ENCODE data around the gene EZH2. TPM values are rescaled to one million over a fixed set of nuclear protein-coding genes. Genes with fewer than 3 reads are reported as not detected.

The EZH2 gene
- total RNA-seq, 2 experiments from 2014 or later: 102 to 103 TPM

DNA sequence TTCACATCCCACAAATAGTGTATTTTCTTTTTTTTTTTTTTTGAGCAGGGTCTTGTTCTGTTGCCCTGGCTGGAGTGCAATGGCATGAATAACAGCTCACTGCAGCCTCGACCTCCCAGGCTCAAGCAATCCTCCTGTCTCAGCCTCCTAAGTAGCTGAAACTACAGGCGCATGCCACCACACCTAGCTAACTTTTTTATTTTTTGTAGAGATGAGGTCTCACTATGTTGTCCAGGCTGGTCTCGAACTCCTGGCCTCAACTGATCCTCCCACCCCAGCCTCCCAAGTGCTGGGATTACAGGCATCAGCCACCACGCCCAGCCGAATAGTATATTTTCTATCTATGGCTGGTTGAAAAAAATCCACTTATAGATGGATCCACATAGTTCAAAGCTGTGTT, 12.5 kb downstream of the EZH2 start:
- DNase-seq: no peak
- Mint-ChIP-seq H3K4me3 (no peak overlapping the region), H3K27me3 (no peaks in the 10 kb centered on the region), H3K27ac (no peak overlapping the region), H3K9me3 (peaks cover 10% of the 10 kb centered on the region), H3K4me1 (ENCODE audit: low read depth) (peaks cover 52% of the 10 kb centered on the region), H3K36me3 (peaks cover 26% of the 10 kb centered on the region)
- ChIA-PET CTCF (no interaction called here), POLR2A (interaction anchor here (0.8 to 1.3 kb wide), 2 partner anchors 12 to 15 kb away, joined by 3 to 5 read pairs; no protein-coding TSS in a partner anchor)
- intact Hi-C loops (cut with micrococcal nuclease): no loop called here

DNA sequence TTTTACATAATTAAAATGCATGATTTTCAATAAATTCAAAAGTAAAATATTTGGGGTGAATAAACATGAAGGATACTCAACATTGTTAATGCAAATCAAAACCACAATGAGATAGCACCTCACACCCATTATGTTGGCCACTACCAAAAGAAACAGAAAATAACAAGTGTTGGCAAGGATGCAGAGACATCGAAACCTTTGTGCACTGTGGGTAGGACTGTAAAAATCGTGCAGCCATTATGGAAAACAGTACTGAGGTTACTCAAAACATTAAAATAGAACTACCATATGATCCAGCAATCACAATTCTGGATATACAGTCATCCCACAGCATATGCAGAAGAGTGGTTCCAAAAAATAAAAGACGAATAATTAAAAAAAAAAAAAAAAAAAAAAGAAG, 13.1 kb downstream of the EZH2 start:
- DNase-seq: no peak
- H3K4me1 Mint-ChIP-seq (ENCODE audit: low read depth): peaks cover 49% of the 10 kb centered on the region
- H3K36me3 Mint-ChIP-seq: peaks cover 26% of the 10 kb centered on the region
- POLR2A ChIA-PET: no interaction called here
- H3K27ac Mint-ChIP-seq: no peak overlapping the region
- intact Hi-C loops (cut with micrococcal nuclease): no loop called here
- CTCF ChIA-PET: no interaction called here
- H3K27me3 Mint-ChIP-seq: no peaks in the 10 kb centered on the region
- peaks cover 10% of the 10 kb centered on the region for H3K9me3 Mint-ChIP-seq
- H3K4me3 Mint-ChIP-seq: no peak overlapping the region

- intact Hi-C loops (cut with micrococcal nuclease): no loop called here
- H3K27ac Mint-ChIP-seq: no peak overlapping the region
- H3K4me1 Mint-ChIP-seq (ENCODE audit: low read depth): peaks cover 60% of the 10 kb centered on the region
- POLR2A ChIA-PET: no interaction called here
- no peak for DNase-seq
- peaks cover 24% of the 10 kb centered on the region for H3K36me3 Mint-ChIP-seq
- H3K4me3 Mint-ChIP-seq: no peak overlapping the region
- H3K9me3 Mint-ChIP-seq: peaks cover 10% of the 10 kb centered on the region
- CTCF ChIA-PET: no interaction called here
- no peaks in the 10 kb centered on the region for H3K27me3 Mint-ChIP-seq
Observed at GRCh38 chr7:148868378-148868674, 15.8 kb downstream of the EZH2 start.

GRCh38 chr7:148867596-148868377, 16.3 kb downstream of the EZH2 start:
- no peak for DNase-seq
- intact Hi-C loops (cut with micrococcal nuclease): no loop called here
- Mint-ChIP-seq H3K27ac (no peak overlapping the region), H3K27me3 (no peaks in the 10 kb centered on the region), H3K4me3 (no peak overlapping the region), H3K36me3 (peaks cover 24% of the 10 kb centered on the region), H3K4me1 (ENCODE audit: low read depth) (peaks cover 60% of the 10 kb centered on the region), H3K9me3 (peaks cover 10% of the 10 kb centered on the region)
- ChIA-PET CTCF (no interaction called here), POLR2A (no interaction called here)

DNA sequence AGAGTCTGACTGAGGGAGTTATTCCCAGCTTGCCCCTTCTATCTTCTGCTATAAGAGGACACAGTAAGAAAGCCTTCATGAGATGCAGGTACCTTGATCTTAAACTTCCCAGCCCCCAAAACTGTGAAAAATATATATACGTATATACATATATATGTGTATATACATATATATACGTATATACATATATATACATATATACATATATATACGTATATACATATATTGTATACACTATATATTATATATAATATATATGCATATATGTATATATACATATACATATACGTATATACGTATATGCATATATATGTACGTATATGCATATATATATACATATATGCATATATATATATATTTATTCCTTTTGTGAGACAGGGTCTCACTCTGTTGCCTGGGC, 17.7 kb downstream of the EZH2 start:
- CTCF ChIA-PET: no interaction called here
- Mint-ChIP-seq H3K4me3 (no peak overlapping the region), H3K27ac (no peak overlapping the region), H3K27me3 (no peaks in the 10 kb centered on the region), H3K9me3 (peaks cover 10% of the 10 kb centered on the region), H3K4me1 (ENCODE audit: low read depth) (peaks cover 59% of the 10 kb centered on the region), H3K36me3 (peaks cover 24% of the 10 kb centered on the region)
- intact Hi-C loops (cut with micrococcal nuclease): no loop called here
- POLR2A ChIA-PET: no interaction called here
- DNase-seq: no peak

DNA sequence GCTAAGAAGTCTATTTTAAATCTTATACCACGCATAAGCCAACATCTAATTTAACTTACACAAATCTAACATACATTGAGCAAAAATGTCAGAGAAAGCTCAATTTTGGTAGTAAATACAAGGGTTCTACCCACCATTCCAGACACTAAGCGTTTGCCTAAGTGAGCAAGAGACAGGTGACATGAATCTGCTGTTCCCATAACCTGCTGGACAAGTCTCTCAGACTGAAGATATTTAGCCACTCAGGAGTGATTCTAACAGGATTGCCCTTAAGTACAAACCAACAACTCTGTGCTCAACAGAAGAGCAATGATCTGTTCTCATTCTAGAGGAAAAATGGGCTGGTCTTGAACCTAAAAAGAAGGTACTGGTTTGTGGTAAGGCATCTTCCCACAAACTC, 18.8 kb downstream of the EZH2 start:
- no peaks in the 10 kb centered on the region for H3K27me3 Mint-ChIP-seq
- H3K4me1 Mint-ChIP-seq (ENCODE audit: low read depth): peaks cover 54% of the 10 kb centered on the region
- no peak overlapping the region for H3K27ac Mint-ChIP-seq
- peaks cover 10% of the 10 kb centered on the region for H3K9me3 Mint-ChIP-seq
- no peak overlapping the region for H3K4me3 Mint-ChIP-seq
- H3K36me3 Mint-ChIP-seq: peaks cover 21% of the 10 kb centered on the region
- CTCF ChIA-PET: interaction anchor here (1.0 kb wide), 1 partner anchor 9 kb away, joined by 3 read pairs; no protein-coding TSS in a partner anchor
- POLR2A ChIA-PET: no interaction called here
- intact Hi-C loops (cut with micrococcal nuclease): no loop called here
- DNase-seq: no peak

DNA sequence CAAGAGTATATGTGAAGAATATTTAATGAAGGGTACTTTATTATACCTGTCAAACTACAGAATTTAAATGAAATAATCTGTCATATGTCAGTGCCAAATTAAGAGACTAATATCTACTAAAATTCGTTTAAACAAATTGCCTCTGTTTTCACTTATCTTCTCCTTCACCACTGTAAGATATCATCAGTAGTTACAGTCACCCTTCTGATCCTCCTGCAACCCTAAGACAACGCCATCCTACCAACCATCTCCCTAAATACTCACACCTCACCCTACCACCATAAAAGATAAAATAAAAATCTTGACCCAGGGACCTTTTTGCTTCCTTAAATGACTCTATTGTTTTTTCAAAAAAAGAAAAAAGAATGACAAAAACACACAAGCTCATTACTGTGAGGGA, 20.8 kb downstream of the EZH2 start:
- Mint-ChIP-seq H3K9me3 (peaks cover 9% of the 10 kb centered on the region), H3K27ac (no peak overlapping the region), H3K4me3 (no peak overlapping the region), H3K4me1 (ENCODE audit: low read depth) (peaks cover 60% of the 10 kb centered on the region), H3K27me3 (no peaks in the 10 kb centered on the region), H3K36me3 (peaks cover 10% of the 10 kb centered on the region)
- CTCF ChIA-PET: no interaction called here
- POLR2A ChIA-PET: no interaction called here
- DNase-seq: no peak
- intact Hi-C loops (cut with micrococcal nuclease): no loop called here

DNA sequence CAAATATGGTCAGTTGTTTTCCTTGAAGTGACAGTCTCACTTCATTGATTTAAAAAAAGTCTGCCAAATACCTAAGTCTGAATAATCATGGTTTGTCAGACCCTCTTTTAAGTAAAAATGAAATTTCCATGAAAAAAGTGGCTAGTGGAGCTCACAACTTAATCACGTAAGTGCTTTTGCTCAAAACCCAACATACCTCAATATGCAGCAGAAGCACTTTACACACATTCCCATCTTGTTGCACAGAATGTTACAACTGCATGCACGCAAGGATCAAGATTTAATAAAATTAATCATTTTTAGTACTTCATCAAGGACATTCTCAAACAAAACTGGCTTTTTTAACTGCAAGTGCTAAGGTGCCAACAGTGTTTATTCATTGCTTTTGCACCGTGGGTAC, 21.6 kb downstream of the EZH2 start:
- H3K4me1 Mint-ChIP-seq (ENCODE audit: low read depth): peaks cover 52% of the 10 kb centered on the region
- intact Hi-C loops (cut with micrococcal nuclease): no loop called here
- H3K9me3 Mint-ChIP-seq: peaks cover under 1% of the 10 kb centered on the region

GRCh38 chr7:148858489-148858888, 25.6 kb downstream of the EZH2 start:
- Mint-ChIP-seq H3K27ac (no peak overlapping the region), H3K27me3 (no peaks in the 10 kb centered on the region), H3K4me3 (no peak overlapping the region), H3K4me1 (ENCODE audit: low read depth) (peaks cover 43% of the 10 kb centered on the region), H3K36me3 (no peaks in the 10 kb centered on the region), H3K9me3 (no peaks in the 10 kb centered on the region)
- intact Hi-C loops (cut with micrococcal nuclease): loop anchor here (10.0 kb wide), 1 partner anchor 274 kb away; no protein-coding TSS in a partner anchor
- ChIA-PET POLR2A (interaction anchor here (2.3 kb wide), 1 partner anchor 25 kb away, joined by 6 read pairs; the partner anchor contains the start of gene EZH2), CTCF (interaction anchor here (0.6 to 0.9 kb wide), 2 partner anchors 64 to 104 kb away, joined by 3 read pairs; no protein-coding TSS in a partner anchor)
- DNase-seq: no peak

More for the DNA sequence above, 21.6 kb downstream of the EZH2 start:
- H3K27ac Mint-ChIP-seq: no peak overlapping the region
- CTCF ChIA-PET: no interaction called here
- no peaks in the 10 kb centered on the region for H3K27me3 Mint-ChIP-seq
- POLR2A ChIA-PET: no interaction called here
- peaks cover 1% of the 10 kb centered on the region for H3K36me3 Mint-ChIP-seq
- H3K4me3 Mint-ChIP-seq: no peak overlapping the region
- no peak for DNase-seq

DNA sequence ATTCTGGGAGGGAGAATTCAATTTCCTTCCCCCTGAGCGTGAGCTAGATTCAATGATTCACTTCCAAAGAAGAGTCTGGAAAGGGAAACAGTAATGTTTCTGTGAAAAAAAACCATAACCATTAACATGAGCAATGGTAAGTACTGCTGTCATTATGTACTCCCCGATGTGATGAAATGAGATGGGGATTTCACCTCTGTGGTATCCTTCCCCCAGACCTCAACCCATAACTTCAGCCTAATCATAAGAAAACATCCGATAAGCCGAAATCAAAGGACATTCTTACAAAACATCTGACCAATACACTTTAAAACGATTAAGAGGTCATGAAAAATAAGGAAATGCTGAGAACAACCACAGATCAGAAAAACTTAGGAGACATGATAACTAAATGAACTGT, 27.2 kb downstream of the EZH2 start:
- intact Hi-C loops (cut with micrococcal nuclease): loop anchor here (1.0 to 10.0 kb wide), 7 partner anchors 27 to 350 kb away; partner anchors contain the start of gene EZH2
- Mint-ChIP-seq H3K27ac (peak overlapping the region; percentile 82), H3K27me3 (no peaks in the 10 kb centered on the region), H3K9me3 (no peaks in the 10 kb centered on the region), H3K36me3 (no peaks in the 10 kb centered on the region), H3K4me3 (peak overlapping the region; percentile 40), H3K4me1 (ENCODE audit: low read depth) (peaks cover 39% of the 10 kb centered on the region)
- peak; percentile 50 for DNase-seq
- CTCF ChIA-PET: interaction anchor here (0.7 to 2.4 kb wide), 16 partner anchors 11 to 352 kb away, joined by 3 to 23 read pairs (median 5); partner anchors contain the start of gene EZH2
- POLR2A ChIA-PET: interaction anchor here (0.6 to 2.7 kb wide), 6 partner anchors 15 to 85 kb away, joined by 3 to 15 read pairs (median 6); partner anchors contain the start of gene EZH2

DNA sequence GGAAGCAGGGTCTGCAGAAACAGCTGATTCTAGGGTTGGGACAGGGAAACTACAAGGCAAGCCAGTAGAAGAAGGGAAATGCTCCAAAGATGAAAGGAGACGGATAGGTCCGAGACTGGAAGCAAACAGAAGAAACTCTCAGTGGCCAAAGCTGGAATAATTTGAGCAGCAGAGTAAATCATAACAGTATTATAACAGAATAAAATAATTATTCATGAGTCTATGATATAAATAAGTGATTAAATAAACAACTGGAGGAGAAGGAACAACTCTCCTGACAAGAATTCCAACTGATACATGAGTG, 27.6 kb downstream of the EZH2 start:
- H3K36me3 Mint-ChIP-seq: no peaks in the 10 kb centered on the region
- intact Hi-C loops (cut with micrococcal nuclease): loop anchor here (1.0 to 10.0 kb wide), 5 partner anchors 28 to 272 kb away; partner anchors contain the start of gene EZH2
- H3K27ac Mint-ChIP-seq: peak overlapping the region; percentile 82
- ChIA-PET POLR2A (interaction anchor here (0.6 to 2.7 kb wide), 8 partner anchors 16 to 86 kb away, joined by 3 to 15 read pairs (median 5); partner anchors contain the start of gene EZH2), CTCF (interaction anchor here (0.6 to 2.4 kb wide), 21 partner anchors 11 to 352 kb away, joined by 3 to 23 read pairs (median 4); partner anchors contain the start of gene EZH2)
- H3K4me1 Mint-ChIP-seq (ENCODE audit: low read depth): peaks cover 37% of the 10 kb centered on the region
- no peaks in the 10 kb centered on the region for H3K9me3 Mint-ChIP-seq
- no peak overlapping the region for H3K4me3 Mint-ChIP-seq
- no peak for DNase-seq
- no peaks in the 10 kb centered on the region for H3K27me3 Mint-ChIP-seq

DNA sequence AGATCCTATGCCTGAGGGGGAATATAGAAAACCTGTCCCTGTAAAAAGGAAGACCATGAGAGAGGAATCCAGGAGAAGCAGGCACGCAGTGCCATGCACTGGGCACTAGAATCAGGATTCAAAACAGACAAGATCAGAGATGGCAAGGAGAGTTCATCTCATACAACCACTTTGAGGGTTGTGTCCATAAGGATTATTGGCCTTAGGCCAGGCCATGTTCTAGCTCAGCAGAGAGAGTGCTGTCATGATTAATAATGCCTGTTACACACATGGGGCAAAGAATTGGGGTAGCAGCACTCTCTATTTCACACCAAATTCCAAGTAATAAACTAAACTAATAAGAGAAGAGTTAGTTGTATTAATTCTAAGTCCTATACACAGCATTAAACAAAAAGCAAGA, 29.1 kb downstream of the EZH2 start:
- intact Hi-C loops (cut with micrococcal nuclease): loop anchor here (10.0 kb wide), 1 partner anchor 270 kb away; no protein-coding TSS in a partner anchor
- Mint-ChIP-seq H3K27me3 (no peaks in the 10 kb centered on the region), H3K4me1 (ENCODE audit: low read depth) (peaks cover 40% of the 10 kb centered on the region), H3K27ac (no peak overlapping the region), H3K4me3 (no peak overlapping the region), H3K36me3 (no peaks in the 10 kb centered on the region), H3K9me3 (no peaks in the 10 kb centered on the region)
- DNase-seq: no peak
- CTCF ChIA-PET: interaction anchor here (0.8 to 1.3 kb wide), 2 partner anchors 86 to 102 kb away, joined by 3 read pairs; no protein-coding TSS in a partner anchor
- POLR2A ChIA-PET: interaction anchor here (2.7 kb wide), 1 partner anchor 59 kb away, joined by 15 read pairs; no protein-coding TSS in a partner anchor
